Measurements from ENCODE around the gene ADCY3. TPM values are rescaled to one million over a fixed set of nuclear protein-coding genes. Genes with fewer than 3 reads are reported as not detected.

ADCY3 gene
- total RNA-seq, 4 donors from 2014 or later = 11.7 to 80.2 (median 22.6) TPM

DNA sequence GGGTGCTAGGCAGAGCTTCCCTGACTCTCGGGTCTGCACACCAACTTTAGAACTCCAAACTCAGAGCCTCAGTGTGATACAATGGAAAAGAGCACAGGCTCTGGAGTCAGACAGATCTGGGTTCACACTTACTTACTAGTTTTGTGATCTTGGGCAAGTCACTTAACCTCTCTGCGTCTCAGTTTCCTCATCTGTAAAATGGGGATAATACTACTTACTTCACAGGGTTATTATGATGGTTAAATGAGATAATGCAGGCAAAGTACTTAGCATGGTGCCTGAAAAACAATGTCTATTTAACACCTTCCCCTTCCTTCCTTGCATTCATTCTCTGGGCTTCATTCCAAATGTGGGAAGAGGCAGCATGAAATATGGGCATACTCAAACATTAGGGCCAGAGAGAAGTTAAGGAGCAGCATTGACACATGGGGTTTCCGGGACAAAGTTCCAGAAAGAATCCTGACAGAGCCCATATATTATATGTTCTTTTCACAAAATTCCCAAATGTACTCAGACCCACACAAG lies 38.4 kb upstream of the ADCY3 start:
- intact Hi-C loops (cut with DNase I; ENCODE audit: low total_unique reads) = no loop called here
- DNase-seq = no peak
- peaks cover 0 to 55% (median 24%) of the 10 kb centered on the region in 4 donors for H3K36me3 ChIP-seq
- no peak overlapping the region for H3K4me3 ChIP-seq
- H3K27ac ChIP-seq = no peak overlapping the region
- peaks cover 0 to 4% (median 1%) of the 10 kb centered on the region in 4 donors for H3K4me1 ChIP-seq
- TF ChIP-seq EP300 (IDR thresholded peaks at IDR 0.05; ENCODE audit: low read depth) (no peak), POLR2AphosphoS5 (IDR thresholded peaks at IDR 0.05) (no peak), CTCF (IDR thresholded peaks at IDR 0.05) (no peak), POLR2A (IDR thresholded peaks at IDR 0.05) (no peak)
- no peaks in the 10 kb centered on the region for H3K27me3 ChIP-seq
- H3K9me3 ChIP-seq = peaks cover 8% of the 10 kb centered on the region in 2 donors
- 91 to 100% methylated on average over 3 of the region's 3 CpGs for WGBS, 2 donors (ENCODE audit: low coverage in 1 of 2)
- in situ Hi-C loops (cut with MboI; ENCODE audit: low pct_ligation_motif_present in 1 of 4, low pct_unique_long_range_greater_than_20kb in 1 of 4, low sequenced_read_pairs in 3 of 4) = no loop called here

DNA sequence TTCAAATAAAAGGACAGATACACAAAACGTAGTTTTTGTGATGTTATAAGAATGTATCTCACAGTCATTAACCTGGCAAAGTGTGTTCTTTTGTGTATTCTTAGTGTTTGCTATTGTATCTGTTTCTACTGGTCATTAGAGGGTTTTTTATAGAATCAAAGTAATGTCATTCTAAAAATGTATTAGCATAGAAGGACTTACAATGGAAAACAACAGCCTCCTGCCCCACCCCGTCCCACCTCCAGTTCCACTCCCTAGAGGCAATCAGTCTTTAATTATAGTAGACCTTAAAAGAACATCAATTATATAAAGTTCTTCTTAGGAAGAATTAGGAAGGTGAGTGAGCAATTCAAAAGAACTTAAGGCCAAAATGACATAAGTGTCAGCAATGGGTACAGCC lies 37.9 kb upstream of the ADCY3 start:
- Histone ChIP-seq H3K27me3 (no peaks in the 10 kb centered on the region), H3K27ac (no peak overlapping the region), H3K9me3 (peaks cover 8% of the 10 kb centered on the region in 2 donors), H3K36me3 (peaks cover 0 to 51% (median 22%) of the 10 kb centered on the region in 4 donors), H3K4me1 (peaks cover 0 to 4% (median 1%) of the 10 kb centered on the region in 4 donors), H3K4me3 (no peak overlapping the region)
- WGBS, 2 donors (ENCODE audit: low coverage in 1 of 2) = 64 to 80% methylated on average over 2 of the region's 2 CpGs
- intact Hi-C loops (cut with DNase I; ENCODE audit: low total_unique reads) = no loop called here
- TF ChIP-seq POLR2AphosphoS5 (IDR thresholded peaks at IDR 0.05) (no peak), POLR2A (IDR thresholded peaks at IDR 0.05) (no peak), CTCF (IDR thresholded peaks at IDR 0.05) (no peak), EP300 (IDR thresholded peaks at IDR 0.05; ENCODE audit: low read depth) (no peak)
- in situ Hi-C loops (cut with MboI; ENCODE audit: low pct_ligation_motif_present in 1 of 4, low pct_unique_long_range_greater_than_20kb in 1 of 4, low sequenced_read_pairs in 3 of 4) = no loop called here
- no peak for DNase-seq

DNA sequence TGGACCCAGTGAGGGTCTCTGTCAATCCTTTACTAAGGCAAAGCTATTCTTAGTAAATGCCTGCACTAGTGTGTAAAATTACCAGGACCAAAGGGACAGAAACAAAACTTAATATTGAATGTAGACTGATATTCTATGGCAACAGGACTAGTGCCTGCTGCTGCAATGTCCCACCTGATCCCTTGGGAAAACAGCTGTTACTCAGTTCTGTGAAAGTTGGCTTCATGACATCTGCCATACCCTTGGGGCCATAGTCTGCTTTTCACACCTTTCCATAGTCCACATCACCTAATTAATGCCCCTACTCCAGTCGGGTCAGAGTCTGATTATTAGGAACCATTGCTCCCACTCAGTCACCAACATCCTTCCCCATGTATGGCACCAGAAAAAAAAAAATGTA lies 37.2 kb upstream of the ADCY3 start:
- no peak for DNase-seq
- no peak overlapping the region for H3K4me3 ChIP-seq
- TF ChIP-seq CTCF (IDR thresholded peaks at IDR 0.05) = no peak
- in situ Hi-C loops (cut with MboI; ENCODE audit: low pct_ligation_motif_present in 1 of 4, low pct_unique_long_range_greater_than_20kb in 1 of 4, low sequenced_read_pairs in 3 of 4) = no loop called here
- H3K27ac ChIP-seq = no peak overlapping the region
- peaks cover 0 to 44% (median 20%) of the 10 kb centered on the region in 4 donors for H3K36me3 ChIP-seq
- H3K9me3 ChIP-seq = peaks cover 8% of the 10 kb centered on the region in 2 donors
- WGBS, 2 donors (ENCODE audit: low coverage in 1 of 2) = 88 to 90% methylated on average over 1 of the region's 1 CpG
- H3K4me1 ChIP-seq = peaks cover 0 to 4% (median 1%) of the 10 kb centered on the region in 4 donors
- no peaks in the 10 kb centered on the region for H3K27me3 ChIP-seq
- intact Hi-C loops (cut with DNase I; ENCODE audit: low total_unique reads) = no loop called here

- no peak for DNase-seq
- H3K36me3 ChIP-seq = peaks cover 0 to 44% (median 24%) of the 10 kb centered on the region in 4 donors
- intact Hi-C loops (cut with DNase I; ENCODE audit: low total_unique reads) = no loop called here
- no peak overlapping the region for H3K4me3 ChIP-seq
- no peak overlapping the region for H3K27ac ChIP-seq
- no peaks in the 10 kb centered on the region for H3K27me3 ChIP-seq
- in situ Hi-C loops (cut with MboI; ENCODE audit: low pct_ligation_motif_present in 1 of 4, low pct_unique_long_range_greater_than_20kb in 1 of 4, low sequenced_read_pairs in 3 of 4) = no loop called here
- peaks cover 0 to 4% (median 1%) of the 10 kb centered on the region in 4 donors for H3K4me1 ChIP-seq
- peaks cover 8% of the 10 kb centered on the region in 2 donors for H3K9me3 ChIP-seq
- TF ChIP-seq POLR2A (IDR thresholded peaks at IDR 0.05) (no peak), EP300 (IDR thresholded peaks at IDR 0.05; ENCODE audit: low read depth) (no peak), POLR2AphosphoS5 (IDR thresholded peaks at IDR 0.05) (no peak), CTCF (IDR thresholded peaks at IDR 0.05) (no peak)
These were observed 35.9 kb upstream of the ADCY3 start for GRCh38 chr2:24955921-24956320.
